Endothelial cell of umbilical vein (primary cell): ENCODE data around the gene DAND5. TPM values are rescaled to one million over a fixed set of nuclear protein-coding genes. Genes with fewer than 3 reads are reported as not detected.

Experiments used
- BruUV-seq: library from RNA; stranded (reverse); fragments of 400-500 nt; replicated peaks from 2 replicates; lab custom pipeline; 2021; lab: Mats Ljungman, UMichigan
- CTCF ChIA-PET: fragments of 300-600, 350-600 bp; sonication (Branson Sonifier 250); formaldehyde crosslinking; loops from one replicate; lab custom pipeline; 2021; ENCODE audit warnings: antibody characterized with exemption, inconsistent platforms; lab: Charles Lee
- POLR2A ChIA-PET: fragments of 300-600, 350-600 bp; sonication (Branson Sonifier 250); formaldehyde crosslinking; loops from one replicate; lab custom pipeline; 2021; ENCODE audit warnings: antibody characterized with exemption, inconsistent platforms; lab: Charles Lee
- DNase-seq: peaks from one replicate; pipeline ENCODE4 v3.0.0-alpha.2; 2011; ENCODE audit warnings: low read depth, low spot score
- FAIRE-seq: peaks from 2 replicates; lab custom pipeline; 2011; peaks lifted over from hg19 to GRCh38; lab: Jason Lieb, UNC
- H2AFZ ChIP-seq: 2 replicates; pipeline ENCODE4 v1.6.0; 2012; ENCODE audit warnings: low read depth, low read length, control low read depth, inconsistent platforms
- H3K27ac ChIP-seq: 2 replicates; pipeline ENCODE4 v1.5.1; 2011; ENCODE audit warnings: low read depth, mild to moderate bottlenecking, control low read depth, low read length, moderate library complexity; ENCODE audit not compliant: insufficient read depth
- H3K27me3 ChIP-seq, 2 experiments: 2 replicates each; pipeline versions ENCODE4 v1.6.0 to v1.6.1; 2011; ENCODE audit warnings: low read length in 2 of 2, mixed read lengths in 1 of 2; ENCODE audit not compliant: control insufficient read depth in 2 of 2, insufficient read depth in 2 of 2
- H3K36me3 ChIP-seq, 2 experiments: 2 replicates in 1 of 2; 3 replicates in 1 of 2; pipeline ENCODE4 v1.5.1; 2011; ENCODE audit warnings: low read length in 2 of 2, mild to moderate bottlenecking in 1 of 2, moderate library complexity in 1 of 2; ENCODE audit not compliant: control insufficient read depth in 2 of 2, insufficient read depth in 2 of 2; ENCODE audit errors: extremely low read depth in 1 of 2
- H3K4me1 ChIP-seq: 3 replicates; pipeline ENCODE4 v1.5.1; 2011; ENCODE audit warnings: mild to moderate bottlenecking, low read length; ENCODE audit not compliant: control insufficient read depth, insufficient read depth; ENCODE audit errors: extremely low read depth
- H3K4me2 ChIP-seq: 2 replicates; pipeline ENCODE4 v1.6.1; 2011; ENCODE audit warnings: low read length, control low read depth, mixed read lengths; ENCODE audit not compliant: insufficient read depth
- H3K4me3 ChIP-seq, 3 experiments: fragments of 200-600 bp in 1 of 3; sonication (generic), shearing (Covaris generic) in 1 of 3; replicated peaks in 1 of 3; 2 replicates each; pipeline ENCODE4 v1.5.1; 2011 to 2016; ENCODE audit warnings: control low read depth in 3 of 3, low read length in 3 of 3, mild to moderate bottlenecking in 2 of 3, inconsistent platforms in 1 of 3, low read depth in 1 of 3, moderate library complexity in 1 of 3; ENCODE audit not compliant: insufficient read depth in 1 of 3
- H3K79me2 ChIP-seq: 2 replicates; pipeline ENCODE4 v1.6.0; 2012; ENCODE audit warnings: low read length, inconsistent platforms; ENCODE audit not compliant: control insufficient read depth, insufficient read depth
- H3K9ac ChIP-seq: replicated peaks from 2 replicates; pipeline ENCODE3; 2011; ENCODE audit warnings: low read length, control low read depth; ENCODE audit not compliant: insufficient read depth; ENCODE audit errors: extremely low read depth
- H3K9me1 ChIP-seq: replicated peaks from 3 replicates; pipeline ENCODE4 v1.6.0; 2011; ENCODE audit warnings: mild to moderate bottlenecking, low read length; ENCODE audit not compliant: control insufficient read depth, insufficient read depth; ENCODE audit errors: extremely low read depth
- H3K9me3 ChIP-seq: replicated peaks from 2 replicates; pipeline ENCODE4 v1.5.1; 2012; ENCODE audit warnings: low read length, inconsistent platforms; ENCODE audit not compliant: control insufficient read depth, insufficient read depth
- H4K20me1 ChIP-seq: replicated peaks from 2 replicates; pipeline ENCODE3; 2011; ENCODE audit warnings: mild to moderate bottlenecking, low read length; ENCODE audit not compliant: control insufficient read depth, insufficient read depth; ENCODE audit errors: extremely low read depth
- EZH2 ChIP-seq: IDR thresholded peaks from 2 replicates; pipeline ENCODE4 v1.6.1; 2012; ENCODE audit warnings: borderline replicate concordance, low read depth, mild to moderate bottlenecking, moderate library complexity, low read length, inconsistent platforms; ENCODE audit not compliant: severe bottlenecking
- FOS ChIP-seq: IDR thresholded peaks from 2 replicates; pipeline ENCODE4 v1.6.1; 2011; ENCODE audit warnings: mild to moderate bottlenecking, low read length, moderate library complexity, borderline replicate concordance; ENCODE audit not compliant: insufficient read depth
- GATA2 ChIP-seq: IDR thresholded peaks from 2 replicates; pipeline ENCODE4 v1.7.0; 2011; ENCODE audit warnings: low read depth, mild to moderate bottlenecking, moderate library complexity, mixed read lengths, low read length; ENCODE audit not compliant: insufficient read length, insufficient read depth
- JUN ChIP-seq: IDR thresholded peaks from 2 replicates; pipeline ENCODE4 v1.6.1; 2011; ENCODE audit warnings: borderline replicate concordance, low read depth; ENCODE audit not compliant: insufficient read length, insufficient read depth
- MAX ChIP-seq: IDR thresholded peaks from 2 replicates; pipeline ENCODE4 v1.6.1; 2011; ENCODE audit not compliant: insufficient read depth, insufficient read length
- MYC ChIP-seq: IDR thresholded peaks from one replicate; pipeline ENCODE4 v1.6.1; 2011; ENCODE audit warnings: mild to moderate bottlenecking, low read depth, low read length
- POLR2A ChIP-seq: IDR thresholded peaks from 2 replicates; pipeline ENCODE4 v1.6.1; 2012; ENCODE audit warnings: low read depth, mild to moderate bottlenecking, control low read depth, low read length
- POLR2AphosphoS5 ChIP-seq: IDR thresholded peaks from 2 replicates; pipeline ENCODE4 v1.6.1; 2012; ENCODE audit warnings: low read depth, mild to moderate bottlenecking, control low read depth, low read length, moderate library complexity; ENCODE audit not compliant: insufficient read depth
- dilution Hi-C: fragments of 300-500 bp; cut with MboI; formaldehyde crosslinking; loops from one replicate; pipeline ENCODE4 v1.15.0; 2019; ENCODE audit warnings: low sequenced_read_pairs; ENCODE audit not compliant: extremely low pct_ligation_motif_present
- intact Hi-C: fragments of 100-400 bp; cut with micrococcal nuclease; formaldehyde crosslinking; loops from one replicate; pipeline ENCODE4 v1.10.0; 2022
- polyA plus RNA-seq, 4 experiments: library from polyadenylated mRNA; depleted of rRNA in 3 of 4; stranded (reverse) in 3 of 4; unstranded in 1 of 4; fragments of >200 nt; gene quantifications; 2 replicates each; pipeline versions ENCODE4 v1.2.1 to v1.2.3, GENCODE V29; 2011 to 2012; ENCODE audit warnings: missing spikeins in 1 of 4
- total RNA-seq: library from RNA; stranded (reverse); gene quantifications from 2 replicates; pipeline ENCODE4 v1.2.3, GENCODE V29; 2021
- TF ChIP-seq, protein P1 (sequence below), 2 donors: IDR thresholded peaks; 1 replicate in 1 of 2; 2 replicates in 1 of 2; pipeline ENCODE4 v1.5.1; 2011; ENCODE audit warnings: low read length in 2 of 2, mild to moderate bottlenecking in 2 of 2, moderate library complexity in 2 of 2, control low read depth in 1 of 2, inconsistent platforms in 1 of 2, low read depth in 1 of 2; ENCODE audit not compliant: insufficient read depth in 1 of 2; ENCODE audit errors: extremely low read depth in 1 of 2

Gene DAND5
- total and polyA plus RNA-seq, 2 donors (not counting 3 experiments of a cell fraction or from before 2014, with no cell fraction given) = 0.06 to 0.20 TPM

DNA sequence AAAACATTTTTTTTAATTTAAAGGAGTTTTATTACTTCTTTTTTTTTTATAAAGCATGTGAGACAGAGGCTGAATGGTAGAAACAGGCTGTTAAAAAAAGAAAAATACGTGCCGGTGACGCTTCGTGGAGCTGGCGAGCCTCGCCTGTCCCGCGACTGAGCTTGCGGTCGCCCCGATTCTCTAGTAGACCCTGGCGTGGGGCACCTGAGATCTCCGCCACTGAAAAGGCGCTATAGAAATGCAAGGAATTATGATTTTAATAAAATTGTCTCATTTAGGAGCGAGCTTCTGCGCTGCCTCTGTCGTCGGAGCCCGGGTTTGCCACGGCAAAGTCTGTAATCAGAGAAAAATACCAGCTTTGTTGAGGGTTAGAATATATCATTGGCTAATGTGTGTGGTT is 44.3 kb downstream of the DAND5 start:
- dilution Hi-C loops = no loop called here
- FAIRE-seq (no peak), DNase-seq (no peak)
- no peak overlapping the region for H2AFZ ChIP-seq
- H3K27me3 ChIP-seq = peaks cover 0 to 12% of the 10 kb centered on the region in 2 experiments
- no peaks in the 10 kb centered on the region for H3K79me2 ChIP-seq
- CTCF ChIA-PET = interaction anchor here (0.7 to 2.3 kb wide), 12 partner anchors 8 to 80 kb away, joined by 3 to 8 read pairs (median 4); no protein-coding TSS in a partner anchor
- H3K9me1 ChIP-seq = no peaks in the 10 kb centered on the region
- no TSS peak for BruUV-seq
- no peak for TF ChIP-seq GATA2
- no peak for TF ChIP-seq EZH2
- no peak for TF ChIP-seq MYC
- peaks cover 3% of the 10 kb centered on the region for H3K4me1 ChIP-seq
- no peaks in the 10 kb centered on the region for H4K20me1 ChIP-seq
- intact Hi-C loops = loop anchor here (2.0 kb wide), 1 partner anchor 17 kb away; no protein-coding TSS in a partner anchor
- POLR2A ChIA-PET = no interaction called here
- no peak overlapping the region for H3K4me2 ChIP-seq
- no peaks in the 10 kb centered on the region for H3K9me3 ChIP-seq
- H3K27ac ChIP-seq = no peak overlapping the region
- H3K36me3 ChIP-seq = no peaks in the 10 kb centered on the region
- no peak overlapping the region for H3K4me3 ChIP-seq
- H3K9ac ChIP-seq = no peak overlapping the region

GRCh38 chr19:13014101-13014920 is 44.9 kb downstream of the DAND5 start:
- Histone ChIP-seq H3K79me2 (no peaks in the 10 kb centered on the region), H3K27ac (no peak overlapping the region), H3K4me3 (no peak overlapping the region), H4K20me1 (no peaks in the 10 kb centered on the region), H3K9me3 (no peaks in the 10 kb centered on the region), H2AFZ (no peak overlapping the region), H3K9ac (no peak overlapping the region), H3K4me1 (peaks cover 8% of the 10 kb centered on the region), H3K4me2 (no peak overlapping the region), H3K9me1 (no peaks in the 10 kb centered on the region), H3K36me3 (no peaks in the 10 kb centered on the region), H3K27me3 (peaks cover 0 to 12% of the 10 kb centered on the region in 2 experiments)
- TF ChIP-seq FOS (no peak), EZH2 (no peak), POLR2AphosphoS5 (no peak), MAX (no peak), POLR2A (no peak), GATA2 (no peak), MYC (no peak), JUN (no peak)
- TF ChIP-seq, protein P1, sequence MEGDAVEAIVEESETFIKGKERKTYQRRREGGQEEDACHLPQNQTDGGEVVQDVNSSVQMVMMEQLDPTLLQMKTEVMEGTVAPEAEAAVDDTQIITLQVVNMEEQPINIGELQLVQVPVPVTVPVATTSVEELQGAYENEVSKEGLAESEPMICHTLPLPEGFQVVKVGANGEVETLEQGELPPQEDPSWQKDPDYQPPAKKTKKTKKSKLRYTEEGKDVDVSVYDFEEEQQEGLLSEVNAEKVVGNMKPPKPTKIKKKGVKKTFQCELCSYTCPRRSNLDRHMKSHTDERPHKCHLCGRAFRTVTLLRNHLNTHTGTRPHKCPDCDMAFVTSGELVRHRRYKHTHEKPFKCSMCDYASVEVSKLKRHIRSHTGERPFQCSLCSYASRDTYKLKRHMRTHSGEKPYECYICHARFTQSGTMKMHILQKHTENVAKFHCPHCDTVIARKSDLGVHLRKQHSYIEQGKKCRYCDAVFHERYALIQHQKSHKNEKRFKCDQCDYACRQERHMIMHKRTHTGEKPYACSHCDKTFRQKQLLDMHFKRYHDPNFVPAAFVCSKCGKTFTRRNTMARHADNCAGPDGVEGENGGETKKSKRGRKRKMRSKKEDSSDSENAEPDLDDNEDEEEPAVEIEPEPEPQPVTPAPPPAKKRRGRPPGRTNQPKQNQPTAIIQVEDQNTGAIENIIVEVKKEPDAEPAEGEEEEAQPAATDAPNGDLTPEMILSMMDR (IDR thresholded peaks at IDR 0.05; ENCODE audit: extremely low read depth in 1 of 2, insufficient read depth in 1 of 2, low read depth in 1 of 2, low read length in 2 of 2) = no peak
- BruUV-seq = no TSS peak
- dilution Hi-C loops (no loop called here), intact Hi-C loops (no loop called here)
- FAIRE-seq (no peak), DNase-seq (no peak)
- POLR2A ChIA-PET = no interaction called here
- CTCF ChIA-PET = interaction anchor here (0.9 to 2.3 kb wide), 7 partner anchors 8 to 80 kb away, joined by 3 to 8 read pairs (median 4); no protein-coding TSS in a partner anchor
